NOMO-1 treated with DMSO at 0.1 percent for 48 hours (cell line): ENCODE results near the gene SLC35F2.

Source experiments
- DNase-seq: peaks from one replicate; lab custom pipeline; 2025; ENCODE audit not compliant: unreplicated experiment; lab: John Stamatoyannopoulos, UW

The SLC35F2 gene

DNA sequence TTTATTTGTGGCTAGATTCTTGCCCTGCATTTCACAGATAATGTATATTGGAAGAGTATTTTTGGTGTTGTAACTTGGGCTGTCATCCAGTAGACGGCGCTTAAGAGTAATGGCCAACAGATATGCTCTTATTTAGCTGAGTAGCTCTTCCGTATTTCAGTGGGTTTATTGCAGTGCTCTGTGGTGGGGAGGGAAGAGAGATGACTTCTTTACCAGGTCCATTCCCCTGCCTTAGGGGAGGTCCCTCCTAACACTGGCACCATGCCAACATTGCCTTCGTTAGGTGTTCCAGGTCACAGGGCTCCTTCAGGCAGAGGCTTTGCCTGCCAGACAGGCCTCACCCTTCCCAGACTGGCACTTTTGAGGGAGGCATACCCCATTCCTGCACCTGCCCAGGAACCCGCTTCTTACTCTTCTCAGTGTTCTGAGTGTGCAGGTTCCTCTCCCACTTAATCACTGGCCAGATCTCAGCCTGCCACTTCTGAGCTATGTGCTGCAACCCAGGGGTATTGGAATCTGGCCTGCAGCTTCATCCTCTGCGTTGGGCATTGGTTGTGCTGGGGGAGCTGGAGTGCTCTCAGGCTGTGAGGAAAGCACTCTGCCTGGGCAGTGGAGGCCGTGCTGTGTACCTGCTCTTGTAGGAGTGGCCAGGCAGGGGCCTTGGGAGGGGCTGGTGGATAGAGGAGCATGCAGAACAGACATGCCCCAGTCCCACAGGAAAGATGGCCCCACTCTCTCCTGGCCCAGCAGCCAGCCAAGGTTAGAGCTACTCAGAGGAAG, 117.4 kb downstream of the SLC35F2 start:
- peak; percentile 81 for DNase-seq
